Measurements from ENCODE around the gene BLCAP.

BLCAP gene

GRCh38 chr20:37468886-37469285 is 58.8 kb downstream of the BLCAP start:
- no peaks in the 10 kb centered on the region for H3K79me1 ChIP-seq (replicated peaks; ENCODE audit: low read length, poor library complexity, severe bottlenecking)
- no peak overlapping the region for H3K18ac ChIP-seq (ENCODE audit: low read depth in 1 of 2, low read length in 2 of 2)
- no peak overlapping the region for H4K91ac ChIP-seq (ENCODE audit: low read length)
- WGBS, result 82% methylated on average over 4 of the region's 4 CpGs
- no peaks in the 10 kb centered on the region for H3K9me3 ChIP-seq (ENCODE audit: control insufficient read depth, low read length)
- no peak overlapping the region for H3K23ac ChIP-seq (ENCODE audit: low read length in 2 of 2)
- no peak overlapping the region for H2BK5ac ChIP-seq (ENCODE audit: low read depth, low read length, poor library complexity, severe bottlenecking)
- H3K4me2 ChIP-seq (ENCODE audit: low read length, poor library complexity, severe bottlenecking), result no peak overlapping the region
- no peak overlapping the region for H2BK15ac ChIP-seq (ENCODE audit: low read depth, poor library complexity, severe bottlenecking)
- H3K27me3 ChIP-seq (ENCODE audit: control insufficient read depth in 1 of 2, insufficient read depth in 1 of 2, low read length in 2 of 2), result peaks cover 61 to 66% of the 10 kb centered on the region in 2 experiments
- no peak for DNase-seq
- H3K4me3 ChIP-seq (ENCODE audit: insufficient read depth in 1 of 2, low read depth in 1 of 2, low read length in 2 of 2), result no peak overlapping the region
- H3K27ac ChIP-seq (ENCODE audit: low read length, poor library complexity, severe bottlenecking), result no peak overlapping the region
- H3K4me1 ChIP-seq (ENCODE audit: control insufficient read depth, insufficient read depth, low read depth, low read length), result no peaks in the 10 kb centered on the region
- H2BK12ac ChIP-seq (ENCODE audit: low read length in 2 of 2), result no peak overlapping the region
- no peak overlapping the region for H2AFZ ChIP-seq (ENCODE audit: low read depth, low read length)
- H2AK5ac ChIP-seq (ENCODE audit: low read length, severe bottlenecking), result no peak overlapping the region
- H3K14ac ChIP-seq (ENCODE audit: low read length in 2 of 2), result no peak overlapping the region
- no peak overlapping the region for H3K4ac ChIP-seq (ENCODE audit: low read depth in 1 of 2, low read length in 2 of 2)
- no peak overlapping the region for H3K9ac ChIP-seq (ENCODE audit: low read length)
- H2BK120ac ChIP-seq (ENCODE audit: low read depth, low read length), result no peak overlapping the region
- H4K8ac ChIP-seq (ENCODE audit: low read length), result no peak overlapping the region
- no peaks in the 10 kb centered on the region for H3K36me3 ChIP-seq (ENCODE audit: control insufficient read depth in 1 of 2, insufficient read depth in 2 of 2, low read depth in 1 of 2, low read length in 2 of 2)
